Embryonic facial prominence (tissue), 1 donor: ENCODE data around the gene SGCG.

Experiments
- DNase-seq: peaks from one replicate; pipeline ENCODE4 v3.0.0-alpha.2; 2016; ENCODE audit errors: extremely low spot score

SGCG gene

DNA sequence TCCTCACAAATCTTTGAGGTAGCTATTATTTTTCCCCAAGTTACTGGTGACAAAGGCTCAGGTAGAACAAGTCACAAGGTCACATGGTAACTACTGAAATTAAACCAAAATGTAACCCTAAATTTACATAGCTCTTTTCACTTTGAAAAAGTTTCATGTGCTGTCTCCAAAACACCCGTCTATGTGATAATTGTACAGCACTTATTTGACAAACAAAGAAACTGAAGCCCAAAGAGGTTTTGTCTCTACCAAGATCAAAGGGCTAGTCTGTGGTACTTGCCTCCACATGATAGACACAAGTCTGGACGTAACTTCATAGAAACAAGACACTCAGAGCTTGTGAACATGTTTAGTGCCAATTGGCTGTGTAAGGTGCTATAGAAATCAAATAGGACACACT, 144.4 kb downstream of the SGCG start:
- no peak for DNase-seq

DNA sequence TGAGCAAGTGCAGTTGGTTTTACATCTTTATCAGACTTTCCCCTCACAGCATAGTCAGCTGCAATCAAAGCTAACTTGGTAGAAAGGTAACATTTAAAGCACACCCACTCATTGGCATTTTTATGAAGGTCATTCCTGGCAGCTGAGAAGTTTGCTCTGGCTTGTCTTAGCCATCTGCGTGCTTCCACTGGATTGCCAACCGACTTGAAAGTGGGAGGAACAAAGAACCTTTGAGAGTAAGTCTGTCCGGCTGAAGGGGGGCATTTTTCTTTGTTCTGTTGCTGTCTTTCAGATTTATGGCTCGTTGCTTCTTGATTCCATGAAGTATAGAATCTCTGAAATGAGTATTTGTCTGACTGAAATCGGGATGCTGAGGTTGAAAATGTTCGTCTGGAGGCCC, 149.6 kb downstream of the SGCG start:
- DNase-seq, result no peak

- no peak for DNase-seq
Observed at GRCh38 chr13:23339225-23339624, 158.4 kb downstream of the SGCG start.

DNA sequence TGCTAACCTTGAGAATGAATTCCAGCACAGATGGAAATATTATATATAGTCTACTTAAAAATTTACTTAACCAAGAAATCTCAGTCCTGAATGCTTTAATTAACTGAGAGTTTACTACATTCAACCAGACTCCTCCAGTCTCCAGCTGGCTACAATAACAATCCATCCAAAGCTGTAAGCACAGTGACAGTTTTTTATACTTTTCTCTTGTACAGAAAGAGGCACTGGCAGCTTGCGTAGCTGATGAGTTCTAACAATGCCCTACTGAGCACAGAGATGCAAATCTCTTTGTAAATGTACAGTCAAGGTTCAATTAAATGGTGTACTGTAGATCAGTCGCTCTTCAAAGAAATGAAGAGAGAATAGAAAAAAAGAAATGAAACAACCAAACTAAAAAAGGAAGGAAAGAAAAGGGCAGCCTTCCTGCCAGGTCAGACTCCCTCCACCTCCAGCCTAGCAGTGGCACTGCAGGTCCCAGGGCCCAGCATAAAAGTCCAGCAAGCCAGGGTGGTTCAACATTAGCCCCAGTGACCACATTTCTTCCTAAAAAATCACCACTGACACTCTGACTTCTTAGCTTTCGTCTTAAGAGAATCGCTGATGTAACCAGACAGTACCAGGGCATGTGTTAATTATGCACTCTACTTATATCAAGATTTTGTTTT, 164.3 kb downstream of the SGCG start:
- DNase-seq, result no peak

- DNase-seq, result no peak
Observed at GRCh38 chr13:23347601-23348000, 166.8 kb downstream of the SGCG start.

DNA sequence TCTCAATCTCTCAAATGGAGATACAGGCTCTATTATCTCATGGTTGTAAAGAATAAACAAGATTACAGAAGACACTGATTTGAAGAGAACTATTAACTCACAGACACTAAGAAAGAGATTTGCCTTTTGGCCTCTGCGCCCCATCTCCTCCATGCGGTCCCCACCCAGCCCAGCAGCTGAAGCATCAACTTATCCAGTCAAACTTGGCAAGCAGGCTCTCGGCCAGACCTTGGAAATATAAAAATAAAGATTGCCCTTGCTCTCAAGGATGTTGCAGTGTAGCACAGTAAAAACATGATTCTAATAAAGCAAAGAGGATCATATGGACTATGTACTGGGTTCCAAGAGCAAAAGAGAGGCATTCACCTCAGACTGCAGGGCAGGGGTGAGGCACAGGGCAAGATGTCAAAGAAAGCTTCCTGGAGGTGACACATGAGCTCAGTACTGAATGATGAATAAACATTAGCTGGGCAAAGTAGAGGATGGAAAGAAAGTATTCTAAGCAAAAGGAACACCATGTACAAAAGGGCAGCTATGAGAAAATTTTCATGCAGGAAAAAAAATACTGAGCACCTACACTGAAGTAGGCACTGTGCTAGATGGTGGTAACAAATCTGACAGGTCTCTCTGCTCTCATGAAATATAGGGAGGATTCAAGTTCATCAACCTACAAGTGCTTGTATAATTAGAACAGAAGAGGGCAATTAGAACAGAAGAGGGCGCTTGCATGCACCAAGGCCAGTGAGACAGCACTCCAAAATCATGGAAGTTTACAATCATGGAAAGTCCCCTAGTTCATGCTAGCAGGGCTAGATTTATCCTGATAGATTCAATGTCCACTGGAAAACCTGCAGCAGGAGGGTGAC, 167.7 kb downstream of the SGCG start:
- no peak for DNase-seq

GRCh38 chr13:23349161-23349897, 168.6 kb downstream of the SGCG start:
- DNase-seq, result no peak

DNA sequence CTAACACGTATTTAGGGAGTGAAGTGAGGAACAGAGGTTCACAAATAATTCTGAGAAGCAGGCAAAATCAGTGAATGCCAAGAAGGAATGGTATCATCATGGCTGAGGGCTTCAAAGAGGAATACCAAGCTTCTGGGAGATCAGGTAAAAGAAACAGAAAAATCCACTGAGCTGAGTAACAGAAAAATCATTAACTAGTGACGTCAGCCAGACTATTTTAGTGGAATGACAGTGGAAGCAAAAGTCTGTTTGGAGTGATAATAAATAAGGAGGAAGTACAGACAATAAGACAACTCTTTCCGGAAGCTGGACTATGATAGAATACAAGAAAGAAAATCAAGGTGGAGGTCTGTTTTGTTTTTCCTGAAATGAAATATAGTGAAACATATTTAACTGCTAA, 169.2 kb downstream of the SGCG start:
- DNase-seq, result no peak

GRCh38 chr13:23352161-23352560, 171.4 kb downstream of the SGCG start:
- no peak for DNase-seq

- no peak for DNase-seq
Observed at GRCh38 chr13:23354520-23354919, 173.7 kb downstream of the SGCG start.

DNA sequence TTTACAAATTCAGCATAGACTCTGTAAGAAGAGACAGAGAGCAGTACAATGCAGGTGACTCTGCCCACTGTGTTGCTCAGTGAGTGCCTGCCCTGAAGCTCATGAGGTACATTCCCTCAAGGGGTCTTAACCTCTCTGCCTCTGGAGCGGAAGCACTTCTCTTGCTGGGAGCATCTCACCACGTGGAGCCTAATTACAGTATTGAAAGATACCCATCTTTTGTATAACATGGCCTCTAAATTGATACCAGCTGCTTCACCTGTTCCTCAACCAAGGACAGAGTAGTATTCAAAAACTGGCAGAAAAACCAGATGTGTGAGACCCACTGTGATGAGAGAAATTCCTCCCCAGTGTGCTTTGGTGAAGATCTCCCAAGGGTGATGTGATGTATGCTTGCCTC, 175.6 kb downstream of the SGCG start:
- no peak for DNase-seq

DNA sequence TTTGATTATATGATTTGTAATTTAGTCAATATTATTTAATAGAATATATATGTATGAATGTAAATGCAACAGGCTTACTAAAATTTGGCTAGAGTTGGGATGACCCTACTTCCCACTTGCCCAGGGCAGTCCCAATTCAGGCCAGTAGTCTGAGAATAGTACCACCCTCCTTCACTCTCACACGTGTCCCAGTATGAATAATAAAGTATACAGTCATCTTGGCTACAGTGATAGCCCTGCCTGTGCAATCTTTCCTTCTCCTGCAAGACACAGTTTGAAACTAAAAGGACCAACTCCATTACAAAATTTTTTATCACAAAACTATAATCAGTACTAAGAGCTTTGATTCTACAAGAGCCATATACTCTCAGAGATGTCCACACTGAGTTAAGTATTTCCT, 176.6 kb downstream of the SGCG start:
- no peak for DNase-seq

DNA sequence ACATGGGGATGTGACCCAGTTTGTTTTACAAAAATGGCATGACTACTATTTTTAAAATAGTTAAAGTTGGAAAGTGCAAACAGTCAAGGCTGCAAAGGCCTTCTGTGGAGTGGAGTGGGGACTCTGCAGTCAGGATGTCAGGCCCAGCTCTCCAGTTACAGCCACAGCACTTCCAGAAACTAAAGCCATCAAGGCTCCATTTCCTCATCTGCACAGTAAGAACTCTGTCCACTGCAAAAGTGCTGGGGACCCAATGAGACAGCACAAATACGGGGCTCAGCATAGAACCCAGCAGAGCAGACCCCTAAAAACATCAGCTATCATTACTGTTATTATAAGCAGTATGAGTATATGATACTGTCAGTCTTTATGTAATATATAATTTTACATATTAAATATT, 179.1 kb downstream of the SGCG start:
- DNase-seq, result no peak

GRCh38 chr13:23365652-23366051, 184.9 kb downstream of the SGCG start:
- no peak for DNase-seq

DNA sequence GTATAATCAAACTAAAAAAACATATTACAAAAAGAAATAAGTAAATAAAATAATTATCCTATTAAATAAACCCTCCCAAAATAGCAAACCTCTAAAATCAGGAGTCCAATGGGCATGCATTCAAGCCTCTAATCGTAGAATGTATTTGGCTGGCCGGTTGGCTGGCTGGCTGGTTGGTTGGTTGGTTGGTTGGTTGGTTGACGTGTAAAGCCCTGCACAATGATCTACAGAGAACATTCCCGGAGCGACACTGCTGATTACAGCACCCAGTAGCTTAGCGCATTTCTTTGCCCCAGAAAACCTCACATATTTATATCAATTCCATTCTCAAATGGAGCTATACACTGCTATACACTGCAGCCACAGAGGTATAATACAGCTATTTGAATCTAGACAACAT, 187.1 kb downstream of the SGCG start:
- DNase-seq, result no peak

GRCh38 chr13:23372264-23372906, 191.6 kb downstream of the SGCG start:
- DNase-seq, result no peak
